NCI-H2081 (cell line): ENCODE data around the gene WNT7A.
A peak's percentile ranks its signal among the peaks of the same experiment; 100 is the strongest.

ENCODE experiments used
- DNase-seq, 2 experiments: peaks; one replicate each; lab custom pipeline; 2025; lab: John Stamatoyannopoulos, UW

WNT7A gene

DNA sequence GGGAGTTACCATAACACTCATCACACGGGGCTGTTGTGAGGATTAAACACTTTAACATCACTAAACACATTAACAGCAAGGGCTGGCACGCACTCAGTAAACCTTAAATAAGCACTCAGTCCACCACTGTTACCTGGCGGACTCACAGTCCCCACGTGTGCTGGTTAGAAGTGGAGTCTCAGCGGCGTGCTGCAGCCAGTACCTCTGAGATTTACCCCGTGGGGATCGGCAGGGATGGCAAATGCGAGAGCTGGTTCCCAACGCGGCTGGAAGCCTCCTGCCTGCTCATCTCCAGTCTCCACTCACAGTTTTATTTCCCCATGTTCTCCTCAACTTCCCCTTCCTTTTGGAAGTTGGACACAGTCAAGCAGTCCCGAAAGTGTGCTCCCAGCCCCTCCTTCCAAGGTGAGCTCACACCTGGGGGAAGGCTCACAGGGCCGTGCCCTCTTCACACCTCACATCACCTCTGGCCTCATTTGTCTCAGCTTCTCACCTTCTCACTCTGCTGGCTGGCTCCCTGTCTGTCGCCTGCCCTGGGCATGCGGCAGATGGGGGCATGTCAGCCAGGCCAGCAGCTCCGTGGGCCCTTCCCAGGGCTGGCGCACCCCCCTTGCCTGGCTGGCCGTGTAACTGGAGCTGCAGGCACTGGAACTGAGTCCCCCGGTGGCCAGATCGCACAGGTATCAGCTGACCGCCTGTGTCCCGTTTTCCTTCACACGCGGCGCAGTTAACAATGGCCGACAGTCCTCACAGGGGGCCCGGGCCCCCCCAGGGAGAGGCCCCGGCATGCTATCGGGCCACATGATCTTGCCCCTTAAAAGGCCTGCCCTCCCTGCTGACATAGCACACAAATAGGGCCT, 87.1 kb downstream of the WNT7A start:
- DNase-seq = no peak

GRCh38 chr3:13792051-13792490, 87.8 kb downstream of the WNT7A start:
- DNase-seq = no peak

DNA sequence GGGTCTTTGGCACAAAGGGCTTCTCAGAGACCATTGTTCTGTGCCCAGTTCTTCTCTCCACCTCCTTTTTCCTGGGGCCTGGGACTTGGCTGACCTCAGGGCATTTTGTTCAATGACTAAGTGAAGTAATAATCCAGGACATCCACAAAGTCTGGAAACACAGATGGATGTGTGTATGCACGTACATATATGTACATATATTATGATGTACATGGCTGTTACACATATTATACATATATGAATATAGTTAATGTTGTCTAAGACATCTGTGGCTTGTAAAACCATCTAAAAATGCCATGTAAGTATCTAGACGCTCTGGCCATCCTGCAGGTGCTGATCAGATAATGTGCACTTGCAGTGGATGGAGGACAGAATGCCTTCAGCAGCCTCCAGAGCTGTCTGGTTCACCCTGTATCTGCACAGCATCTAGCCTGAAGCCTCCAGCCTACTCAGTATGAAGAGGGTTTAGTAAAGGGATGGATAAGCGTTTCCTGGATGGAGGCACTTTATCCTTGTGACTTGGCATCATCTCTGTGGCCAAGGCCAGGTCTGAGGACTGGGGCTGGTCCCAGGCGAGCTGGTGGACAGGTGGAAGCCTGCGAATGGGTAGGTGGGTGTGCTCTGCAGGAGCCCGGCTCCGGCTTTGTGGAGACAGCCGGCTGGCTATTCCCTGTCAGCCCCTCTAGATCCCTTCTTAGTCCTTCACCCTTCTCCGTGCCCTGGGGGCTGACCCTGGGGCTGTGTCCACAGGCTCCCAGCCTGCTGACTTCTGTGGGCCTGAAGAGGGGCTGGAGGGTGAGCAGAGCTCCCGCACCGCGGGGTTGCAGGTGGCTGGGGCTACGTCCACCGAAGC, 88.4 kb downstream of the WNT7A start:
- no peak for DNase-seq

DNA sequence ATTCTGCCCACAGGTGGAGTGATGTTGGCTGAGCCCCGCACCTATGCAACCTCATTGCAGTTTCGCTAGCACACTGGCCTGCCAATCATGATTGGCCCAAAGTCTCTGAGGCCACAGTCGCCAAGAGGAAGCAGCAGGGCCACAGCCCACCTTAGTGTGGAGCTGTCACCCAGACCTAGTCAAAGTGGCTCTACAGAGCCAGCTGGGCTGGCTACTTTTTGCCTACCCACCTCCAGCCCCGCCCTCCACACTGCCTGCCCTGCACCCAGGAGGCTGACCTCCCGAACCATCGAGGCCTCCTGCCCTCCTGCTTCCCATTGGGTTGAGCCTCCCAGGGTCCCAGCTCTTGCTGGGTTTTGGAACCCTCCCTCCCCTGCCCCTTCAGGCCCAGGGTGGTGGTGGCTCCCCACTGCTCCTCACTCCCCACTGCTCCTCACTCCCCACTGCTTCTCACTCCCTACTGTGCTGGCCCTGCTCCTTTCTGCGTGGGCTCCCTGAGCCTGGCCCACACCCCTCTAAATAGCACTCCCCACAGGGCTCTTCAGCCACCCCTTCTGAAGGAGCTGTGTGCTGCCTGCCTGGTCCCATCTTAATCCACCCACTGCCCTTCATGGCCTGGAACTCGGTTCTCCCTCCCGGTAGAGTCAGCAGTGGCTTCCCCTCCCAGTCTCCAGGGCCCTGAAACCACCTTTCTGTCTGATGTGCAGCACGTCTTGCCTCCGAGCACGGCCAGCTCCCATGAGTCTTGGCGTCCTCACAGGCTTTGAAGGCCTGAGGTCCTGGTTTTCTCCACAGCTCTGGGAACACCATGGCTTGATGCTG, 89.3 kb downstream of the WNT7A start:
- DNase-seq = no peak

- DNase-seq = no peak
Measured at GRCh38 chr3:13788522-13789424, 91.1 kb downstream of the WNT7A start.

- no peak for DNase-seq
Measured at GRCh38 chr3:13787533-13788132, 92.2 kb downstream of the WNT7A start.

GRCh38 chr3:13786811-13787210, 93.1 kb downstream of the WNT7A start:
- no peak for DNase-seq

DNA sequence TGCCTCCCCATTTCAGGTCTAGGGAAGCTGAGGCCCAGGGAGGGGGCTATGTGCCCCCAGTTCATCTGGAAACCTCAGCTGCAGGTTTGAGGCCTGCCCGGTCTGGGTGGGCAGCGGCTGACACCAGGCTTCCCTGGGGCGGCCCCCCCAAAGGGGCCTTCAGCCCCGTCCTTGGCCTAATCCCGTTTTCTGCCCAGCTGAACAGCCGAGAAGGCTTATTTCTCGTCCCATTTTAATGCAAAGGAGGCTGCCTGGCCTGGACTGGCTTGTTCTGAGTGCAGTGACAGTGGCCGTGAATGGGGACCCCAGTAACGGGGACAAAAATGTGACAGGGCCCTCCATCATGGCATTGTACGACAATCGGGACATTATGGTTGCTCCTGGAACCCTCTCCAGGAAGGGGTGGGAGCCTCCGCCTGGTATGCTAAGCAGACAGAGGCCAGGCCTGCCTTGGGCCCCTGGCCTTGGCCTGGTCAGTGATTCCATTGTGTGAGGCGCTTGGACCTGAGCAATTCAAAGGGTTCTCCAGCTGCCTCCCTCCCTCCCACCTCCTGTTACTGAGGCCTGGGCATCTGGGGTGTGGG, 93.9 kb downstream of the WNT7A start:
- no peak for DNase-seq

- DNase-seq = no peak
Measured at GRCh38 chr3:13785351-13785750, 94.5 kb downstream of the WNT7A start.

GRCh38 chr3:13783476-13783875, 96.4 kb downstream of the WNT7A start:
- peak in 1 of 2 experiments; percentile 49 for DNase-seq

DNA sequence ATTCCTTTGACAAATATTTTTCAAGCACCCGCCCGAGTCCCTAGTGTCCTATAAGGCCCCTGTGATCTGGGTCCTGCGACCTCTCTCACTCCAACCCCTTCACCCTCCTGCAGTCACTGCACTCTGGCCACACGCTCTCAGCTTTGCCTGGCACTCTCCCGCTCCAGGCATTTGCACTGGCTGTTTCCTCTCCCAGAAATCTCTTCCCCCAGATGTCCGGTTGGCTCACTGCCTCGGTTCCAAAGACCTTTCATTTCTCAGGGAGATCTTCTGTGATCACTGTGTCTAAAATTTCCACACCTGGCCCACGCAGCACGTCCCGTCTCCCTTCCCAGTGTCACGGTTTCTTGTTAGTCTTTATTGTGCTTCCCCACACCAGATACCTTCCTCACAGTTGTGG, 97.4 kb downstream of the WNT7A start:
- DNase-seq = no peak

DNA sequence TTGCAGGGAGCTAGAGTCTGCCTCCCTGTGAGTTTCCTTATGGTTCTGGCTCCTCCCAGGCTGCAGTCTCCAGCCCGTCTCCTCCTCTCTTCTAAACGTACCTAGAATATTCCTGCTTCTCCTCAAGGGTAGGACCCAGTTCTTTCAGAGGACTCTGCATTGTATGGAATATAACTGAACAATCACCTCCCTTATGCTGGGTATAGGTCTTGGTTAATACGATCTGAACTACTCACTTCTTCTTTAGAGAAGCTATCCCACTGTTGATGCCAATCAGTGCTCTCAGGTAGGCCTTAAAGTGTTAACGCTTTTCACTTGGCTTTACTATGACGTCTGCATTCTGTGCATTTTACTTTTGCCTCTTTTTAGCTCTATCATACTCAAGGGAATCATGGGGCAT, 98.5 kb downstream of the WNT7A start:
- no peak for DNase-seq

GRCh38 chr3:13780432-13781176, 99.3 kb downstream of the WNT7A start:
- no peak for DNase-seq

DNA sequence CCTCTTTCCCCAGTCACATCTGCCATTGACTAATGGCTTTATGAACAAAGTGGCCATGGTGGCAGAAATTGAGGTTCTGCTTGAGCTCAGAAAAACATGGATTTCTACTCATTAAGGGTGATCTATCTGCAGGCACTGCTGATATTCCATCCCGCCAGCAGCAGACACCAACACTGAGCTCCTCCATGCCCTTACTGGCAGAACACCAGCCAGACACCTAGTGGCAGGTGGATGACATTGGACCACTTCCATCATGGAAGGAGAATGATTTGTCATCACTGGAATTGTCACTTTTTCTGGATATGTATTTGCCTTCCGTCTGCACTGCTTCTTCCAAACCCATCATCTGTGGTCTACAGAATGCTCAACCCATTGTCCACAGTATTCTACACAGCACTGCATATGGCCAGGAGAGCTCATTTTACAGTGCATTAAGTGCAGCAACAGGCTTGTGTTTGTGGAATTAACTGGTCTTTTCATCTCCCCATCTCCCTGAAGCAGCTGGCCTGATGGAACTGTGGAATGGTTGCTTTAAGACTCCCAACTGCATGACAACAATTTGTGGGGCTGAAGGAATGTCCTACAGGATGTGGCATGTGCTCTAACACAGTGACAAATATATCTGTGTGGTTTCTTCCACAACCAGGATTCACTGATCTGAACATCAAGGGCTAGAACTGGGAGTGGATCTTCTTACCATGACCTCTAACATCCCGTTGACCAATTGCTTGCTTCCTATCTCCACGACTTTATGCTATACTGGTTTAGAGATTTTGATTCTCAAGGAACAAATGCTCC, 103.4 kb downstream of the WNT7A start:
- no peak for DNase-seq

DNA sequence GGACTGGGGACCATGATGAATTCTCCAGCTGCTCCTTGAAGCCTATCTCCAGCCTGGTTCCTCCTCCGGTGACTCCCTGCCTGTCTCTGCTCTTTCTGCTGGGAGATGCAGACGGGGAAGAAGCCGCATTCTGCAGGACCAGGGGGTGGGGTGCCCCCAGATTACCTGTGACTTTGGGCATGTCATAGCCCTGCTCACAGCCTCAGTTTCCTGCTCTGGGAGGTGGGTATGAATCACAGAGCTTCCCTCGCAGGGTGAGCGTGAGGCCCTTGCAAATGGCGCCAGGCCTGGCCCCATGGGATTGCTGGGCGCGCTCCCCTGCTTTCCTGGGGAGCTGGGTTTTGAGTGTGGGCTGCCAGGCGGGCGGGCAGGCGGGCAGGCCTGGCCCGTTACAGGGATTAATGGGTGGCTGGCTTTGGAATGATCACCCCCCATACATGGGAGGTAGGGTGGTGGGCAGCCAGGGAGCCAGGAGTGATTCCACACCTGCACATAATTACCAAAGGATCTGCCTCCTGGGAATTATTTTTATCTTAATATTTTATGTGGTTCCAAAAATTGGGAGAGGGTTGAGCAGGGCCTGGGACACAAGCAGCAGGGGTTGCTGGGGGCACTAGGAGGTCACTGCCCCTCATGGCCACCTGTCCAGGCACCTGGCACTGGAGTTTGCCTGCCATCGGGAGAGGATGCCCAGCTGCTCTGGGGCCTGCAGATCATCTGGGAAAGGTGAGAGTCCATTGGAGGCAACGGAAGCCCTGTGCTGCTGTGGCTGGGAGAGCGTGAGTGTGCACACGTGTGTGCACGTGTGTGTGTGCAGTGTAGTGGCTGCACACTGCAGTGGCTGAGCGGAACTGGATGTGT, 106.8 kb downstream of the WNT7A start:
- no peak for DNase-seq

GRCh38 chr3:13772321-13772745, 107.5 kb downstream of the WNT7A start:
- DNase-seq = no peak

- no peak for DNase-seq
Measured at GRCh38 chr3:13771496-13771895, 108.4 kb downstream of the WNT7A start.
